GM12874 (cell line): ENCODE results near the gene FAM174C.

Experiments used
- TF ChIP-seq, protein P1 (sequence below): IDR thresholded peaks from 2 replicates; pipeline ENCODE4 v1.5.1; 2011; ENCODE audit warnings: low read depth, mild to moderate bottlenecking, control low read depth, low read length, moderate library complexity; ENCODE audit not compliant: insufficient read depth

Gene FAM174C

DNA sequence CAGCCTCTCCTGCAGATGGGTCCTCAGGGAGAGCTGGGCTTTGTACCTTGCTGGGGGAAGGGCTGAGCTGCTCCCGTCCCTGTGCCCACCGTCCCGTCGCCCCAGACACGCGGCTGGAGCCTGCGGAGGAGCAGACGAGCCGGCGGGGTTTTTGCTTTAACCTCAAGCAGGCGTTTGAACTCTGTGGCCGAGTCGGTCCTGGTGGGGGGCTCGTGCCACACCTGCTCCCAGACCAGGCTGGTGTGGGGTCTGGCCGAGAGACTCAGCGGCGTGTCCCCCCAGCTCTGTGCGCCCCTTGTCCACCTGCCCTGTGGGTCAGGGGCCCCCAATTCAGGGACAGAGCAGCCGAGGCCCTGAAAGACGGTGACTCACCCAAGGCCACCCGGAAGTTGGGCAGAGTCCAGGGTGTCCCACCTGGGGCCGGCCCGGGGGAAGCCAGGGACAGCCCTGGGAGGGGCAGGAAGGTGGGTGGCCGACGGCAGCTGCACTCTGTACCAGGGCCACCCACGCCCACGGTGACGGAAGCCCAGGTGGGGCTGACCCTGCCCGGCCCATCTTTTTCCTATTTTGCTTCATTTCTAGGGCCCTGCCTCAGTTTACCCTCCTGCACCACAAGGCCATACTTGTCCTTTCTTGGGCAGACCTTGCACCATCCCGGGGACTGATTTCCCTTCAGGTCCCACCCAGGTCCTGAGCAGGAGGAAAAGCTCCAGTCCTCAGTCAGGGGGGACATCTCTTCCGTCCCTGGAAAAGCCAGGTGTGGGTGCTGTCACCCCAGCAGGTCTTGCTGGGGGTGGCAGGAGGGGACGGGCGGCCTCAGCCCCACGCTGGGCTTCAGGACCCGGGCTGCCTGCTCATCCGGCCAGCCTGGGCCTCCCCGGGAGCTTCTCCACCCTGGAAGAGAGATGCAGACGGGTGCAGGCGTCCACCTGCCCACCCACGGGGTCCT lies 15.6 kb downstream of the FAM174C start:
- TF ChIP-seq, protein P1, sequence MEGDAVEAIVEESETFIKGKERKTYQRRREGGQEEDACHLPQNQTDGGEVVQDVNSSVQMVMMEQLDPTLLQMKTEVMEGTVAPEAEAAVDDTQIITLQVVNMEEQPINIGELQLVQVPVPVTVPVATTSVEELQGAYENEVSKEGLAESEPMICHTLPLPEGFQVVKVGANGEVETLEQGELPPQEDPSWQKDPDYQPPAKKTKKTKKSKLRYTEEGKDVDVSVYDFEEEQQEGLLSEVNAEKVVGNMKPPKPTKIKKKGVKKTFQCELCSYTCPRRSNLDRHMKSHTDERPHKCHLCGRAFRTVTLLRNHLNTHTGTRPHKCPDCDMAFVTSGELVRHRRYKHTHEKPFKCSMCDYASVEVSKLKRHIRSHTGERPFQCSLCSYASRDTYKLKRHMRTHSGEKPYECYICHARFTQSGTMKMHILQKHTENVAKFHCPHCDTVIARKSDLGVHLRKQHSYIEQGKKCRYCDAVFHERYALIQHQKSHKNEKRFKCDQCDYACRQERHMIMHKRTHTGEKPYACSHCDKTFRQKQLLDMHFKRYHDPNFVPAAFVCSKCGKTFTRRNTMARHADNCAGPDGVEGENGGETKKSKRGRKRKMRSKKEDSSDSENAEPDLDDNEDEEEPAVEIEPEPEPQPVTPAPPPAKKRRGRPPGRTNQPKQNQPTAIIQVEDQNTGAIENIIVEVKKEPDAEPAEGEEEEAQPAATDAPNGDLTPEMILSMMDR, result no peak

DNA sequence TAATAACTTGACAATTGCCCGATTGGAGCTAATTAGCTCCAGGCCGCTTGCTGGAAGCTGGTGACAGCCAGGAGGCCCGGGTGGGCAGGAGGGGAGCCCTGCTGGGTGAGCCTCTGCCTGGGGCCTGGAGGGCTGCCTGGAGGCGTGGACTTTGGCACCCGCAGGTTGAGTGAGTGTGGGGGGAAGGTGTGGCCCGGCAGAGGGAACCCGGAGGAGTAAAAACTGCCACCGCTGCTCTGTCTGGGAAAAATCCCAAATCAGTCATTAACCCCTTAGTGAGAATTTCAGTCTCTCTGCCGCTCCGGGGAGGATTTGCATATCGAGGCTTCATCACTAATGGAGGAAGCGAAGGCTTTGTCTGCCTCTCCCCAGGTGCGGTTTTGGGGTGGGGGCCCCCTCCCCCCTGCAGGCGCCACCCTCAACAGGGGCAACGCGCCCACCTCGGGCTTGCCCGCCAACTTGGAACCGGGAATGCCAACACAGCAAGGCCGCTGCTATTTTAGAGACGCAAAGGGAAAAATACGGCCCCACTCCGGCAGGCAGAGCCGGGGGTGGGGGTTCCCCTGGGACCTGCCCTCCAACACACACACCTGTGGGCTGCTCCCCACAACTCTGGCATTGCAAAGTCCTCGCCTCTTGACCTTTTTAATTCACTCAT lies 16.6 kb downstream of the FAM174C start:
- TF ChIP-seq, protein P1, result no peak

DNA sequence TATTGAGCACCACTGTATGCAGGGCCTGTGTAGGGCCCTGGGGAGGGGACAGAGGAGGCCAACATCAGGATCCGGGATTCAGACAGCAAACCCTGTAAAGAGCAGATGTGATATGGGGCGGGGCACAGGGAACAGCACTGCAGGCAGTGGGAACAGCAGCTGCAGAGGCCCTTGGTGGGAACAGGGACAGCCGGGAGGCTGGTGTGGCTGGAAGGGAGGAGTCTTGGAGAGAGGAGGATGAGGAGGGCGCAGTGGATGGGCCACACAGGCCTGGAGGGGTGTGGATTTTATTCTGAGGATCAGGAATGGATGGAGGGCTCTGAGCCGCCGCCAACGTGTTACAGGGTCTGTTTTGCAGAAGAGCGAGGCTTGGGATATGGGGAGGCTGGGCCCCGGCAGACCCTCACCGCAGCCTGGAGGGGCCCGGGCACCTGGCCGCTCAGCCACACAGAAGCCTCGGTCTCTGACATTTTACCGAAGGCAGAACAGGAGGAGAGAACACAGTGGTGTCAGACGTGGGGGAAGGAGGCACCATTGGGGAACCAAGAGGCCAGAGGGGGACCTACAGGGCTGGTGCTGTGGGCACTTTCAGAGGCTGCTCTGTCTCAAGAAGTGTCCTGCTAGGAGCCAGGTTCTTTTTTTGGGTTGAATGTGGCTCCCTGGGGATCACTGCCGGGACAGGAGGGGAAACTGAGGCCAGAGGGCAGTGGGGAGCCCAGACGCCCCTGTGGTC lies 17.3 kb downstream of the FAM174C start:
- TF ChIP-seq, protein P1, result no peak

DNA sequence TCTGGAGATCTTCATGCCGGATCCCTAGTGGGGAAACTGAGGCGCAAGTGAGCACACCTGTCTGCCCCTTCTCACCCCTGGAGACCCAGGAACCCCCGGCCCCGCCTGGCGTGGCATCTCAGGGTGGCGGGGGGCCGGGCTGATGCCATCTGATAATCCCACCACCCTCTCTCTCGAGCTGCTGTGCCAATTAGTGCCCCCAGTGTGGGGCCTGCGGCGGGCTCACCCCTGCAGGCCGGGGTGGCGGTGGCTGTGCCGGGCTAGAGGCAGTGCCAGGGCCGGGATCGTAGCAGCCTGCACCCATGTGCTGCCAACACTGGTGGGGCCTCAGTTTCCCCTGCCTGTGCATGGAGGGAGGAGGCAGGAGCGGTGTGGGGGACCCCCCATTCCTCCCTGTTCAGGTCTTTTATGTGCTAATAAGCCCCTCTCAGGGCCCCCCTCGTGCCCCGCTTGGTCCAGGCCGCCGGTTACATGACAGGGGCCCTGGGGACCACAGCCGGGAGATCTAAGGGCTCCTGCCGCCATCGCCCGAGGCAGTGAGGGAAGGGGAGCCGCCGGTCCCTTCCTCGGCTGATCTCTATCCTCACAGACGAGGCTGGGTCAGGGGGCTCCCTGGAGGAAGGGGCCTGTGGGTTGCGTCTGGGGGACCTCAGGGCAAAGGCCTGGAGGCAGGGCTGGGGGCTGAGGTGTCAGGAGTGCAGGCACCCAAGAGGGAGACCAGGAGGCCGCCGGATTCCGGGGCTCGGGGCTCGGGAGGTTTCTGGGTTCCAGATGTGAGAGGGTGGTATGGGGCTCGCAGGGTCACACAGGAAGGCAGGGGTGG lies 18.7 kb downstream of the FAM174C start:
- TF ChIP-seq, protein P1, result no peak

DNA sequence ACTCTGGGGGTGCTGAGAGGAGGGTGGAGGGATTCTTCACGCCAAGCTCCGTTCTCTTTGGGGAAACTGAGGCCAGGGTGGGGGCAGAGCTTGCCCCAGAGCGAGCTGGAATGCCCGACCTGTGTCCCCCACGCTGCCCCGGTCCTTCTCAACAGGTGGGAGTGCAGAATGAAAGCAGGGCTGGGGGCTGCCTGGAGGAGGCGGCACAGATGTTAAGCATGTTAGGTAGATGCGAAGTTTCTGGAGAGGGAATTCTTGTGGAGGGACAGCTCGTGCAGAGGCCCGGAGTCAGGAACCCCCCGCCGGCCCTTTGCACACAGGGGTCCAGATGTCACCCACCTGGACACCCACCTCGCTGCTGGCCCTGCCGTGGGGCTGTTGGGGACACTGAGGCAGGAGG lies 19.4 kb downstream of the FAM174C start:
- TF ChIP-seq, protein P1, result no peak

DNA sequence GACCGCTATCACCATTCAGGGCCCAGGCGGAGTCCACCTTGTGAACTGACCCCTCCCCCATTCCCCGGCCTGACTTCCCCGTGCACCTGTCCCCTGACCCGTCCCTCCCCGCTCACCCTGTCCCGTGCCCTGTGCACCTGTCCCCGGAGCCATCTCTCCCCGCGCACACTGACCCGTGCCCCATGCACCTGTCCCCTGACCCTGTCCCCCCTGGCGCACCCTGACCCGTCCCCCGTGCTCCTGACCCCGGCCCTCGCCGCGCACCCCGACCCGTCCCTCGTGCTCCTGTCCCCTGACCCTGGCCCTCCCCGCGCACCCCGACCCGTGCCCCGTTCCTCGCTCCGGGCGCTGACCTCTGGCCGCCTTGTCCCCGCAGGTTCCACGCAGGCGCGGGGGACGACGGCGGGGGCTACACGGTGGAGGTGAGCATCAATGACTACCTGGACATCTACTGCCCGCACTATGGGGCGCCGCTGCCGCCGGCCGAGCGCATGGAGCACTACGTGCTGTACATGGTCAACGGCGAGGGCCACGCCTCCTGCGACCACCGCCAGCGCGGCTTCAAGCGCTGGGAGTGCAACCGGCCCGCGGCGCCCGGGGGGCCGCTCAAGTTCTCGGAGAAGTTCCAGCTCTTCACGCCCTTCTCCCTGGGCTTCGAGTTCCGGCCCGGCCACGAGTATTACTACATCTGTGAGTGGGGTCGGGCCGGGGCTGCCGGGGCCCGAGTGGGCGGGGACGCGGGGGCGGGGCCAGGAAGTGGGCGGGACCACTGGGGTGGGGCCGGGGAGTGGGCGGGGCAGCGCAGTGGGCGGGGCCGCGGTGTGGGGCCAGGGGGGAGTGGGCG lies 20.1 kb downstream of the FAM174C start:
- TF ChIP-seq, protein P1, result no peak
